ENCODE results near the gene APELA.

DNA sequence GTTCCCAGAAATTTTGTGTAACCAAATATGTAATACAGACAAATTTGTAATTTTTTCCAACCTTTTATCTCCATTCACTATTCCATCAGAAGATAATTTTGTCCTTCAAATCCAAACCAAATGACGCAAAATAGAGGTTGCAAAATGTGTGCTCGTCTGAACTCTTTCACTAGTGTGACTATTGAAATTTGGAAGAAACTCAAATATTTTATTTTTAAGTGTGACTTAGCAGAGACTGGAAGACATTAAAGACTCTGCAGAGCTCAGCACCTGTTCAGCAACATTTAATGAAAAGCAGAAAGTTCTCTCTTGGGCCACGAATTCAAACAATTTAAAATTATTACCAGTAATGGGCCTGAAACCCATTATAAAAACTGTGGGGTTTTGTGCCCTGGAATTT, 30.0 kb upstream of the APELA start:
- TF ChIP-seq POLR2A (IDR thresholded peaks at IDR 0.05) (no peak), POLR2AphosphoS5 (IDR thresholded peaks at IDR 0.05; ENCODE audit: insufficient read depth in 1 of 2, low read depth in 1 of 2) (no peak)
- TF ChIP-seq, protein P1, sequence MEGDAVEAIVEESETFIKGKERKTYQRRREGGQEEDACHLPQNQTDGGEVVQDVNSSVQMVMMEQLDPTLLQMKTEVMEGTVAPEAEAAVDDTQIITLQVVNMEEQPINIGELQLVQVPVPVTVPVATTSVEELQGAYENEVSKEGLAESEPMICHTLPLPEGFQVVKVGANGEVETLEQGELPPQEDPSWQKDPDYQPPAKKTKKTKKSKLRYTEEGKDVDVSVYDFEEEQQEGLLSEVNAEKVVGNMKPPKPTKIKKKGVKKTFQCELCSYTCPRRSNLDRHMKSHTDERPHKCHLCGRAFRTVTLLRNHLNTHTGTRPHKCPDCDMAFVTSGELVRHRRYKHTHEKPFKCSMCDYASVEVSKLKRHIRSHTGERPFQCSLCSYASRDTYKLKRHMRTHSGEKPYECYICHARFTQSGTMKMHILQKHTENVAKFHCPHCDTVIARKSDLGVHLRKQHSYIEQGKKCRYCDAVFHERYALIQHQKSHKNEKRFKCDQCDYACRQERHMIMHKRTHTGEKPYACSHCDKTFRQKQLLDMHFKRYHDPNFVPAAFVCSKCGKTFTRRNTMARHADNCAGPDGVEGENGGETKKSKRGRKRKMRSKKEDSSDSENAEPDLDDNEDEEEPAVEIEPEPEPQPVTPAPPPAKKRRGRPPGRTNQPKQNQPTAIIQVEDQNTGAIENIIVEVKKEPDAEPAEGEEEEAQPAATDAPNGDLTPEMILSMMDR (IDR thresholded peaks at IDR 0.05) = no peak
